ENCODE results near the gene CGB5.
A peak's percentile ranks its signal among the peaks of the same experiment; 100 is the strongest.
"Not testable (repeated sequence)": the region's sequence is repeated elsewhere in the genome, so short reads cannot be mapped to it uniquely, and the experiment has no call there.

The CGB5 gene

DNA sequence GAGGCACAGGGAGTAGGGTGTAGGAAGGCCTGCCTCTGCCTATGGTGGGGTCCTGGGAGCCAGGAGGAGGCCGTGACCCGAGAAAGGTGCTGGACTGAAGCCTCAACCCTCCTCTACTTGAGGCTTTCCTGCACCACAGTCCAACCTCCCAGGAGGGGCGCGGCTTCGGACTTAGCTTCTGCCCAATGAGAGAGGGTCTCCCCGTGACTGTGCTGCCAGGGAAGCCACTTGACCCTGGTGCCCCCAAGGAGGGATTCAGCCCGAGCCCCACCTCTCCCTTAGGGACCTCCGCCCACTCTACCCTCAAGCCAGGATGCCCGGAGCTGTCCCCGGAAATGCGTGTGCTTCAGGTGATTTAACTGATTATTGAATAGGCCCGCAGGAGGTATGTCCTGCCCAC is 5.4 kb downstream of the CGB5 start, which contains the start of gene CGB8:
TSS of gene CGB8 (minus strand) at position 101 of the 400 bp plus-strand sequence. CDS start 372 bp downstream, outside the sequence.
- not testable (repeated sequence) for H3K27me3 ChIP-seq (ENCODE audit: control insufficient read depth in 1 of 2, insufficient read depth in 2 of 2, low read length in 2 of 2); H3K36me3 ChIP-seq (ENCODE audit: insufficient read depth, low read length); H3K4me1 ChIP-seq (ENCODE audit: insufficient read depth, low read length); H3K27ac ChIP-seq (ENCODE audit: low read depth, low read length); H3K4me3 ChIP-seq (ENCODE audit: low read depth in 1 of 2, low read length in 2 of 2); H3K9ac ChIP-seq (ENCODE audit: low read length); H3K9me3 ChIP-seq (ENCODE audit: low read length)

DNA sequence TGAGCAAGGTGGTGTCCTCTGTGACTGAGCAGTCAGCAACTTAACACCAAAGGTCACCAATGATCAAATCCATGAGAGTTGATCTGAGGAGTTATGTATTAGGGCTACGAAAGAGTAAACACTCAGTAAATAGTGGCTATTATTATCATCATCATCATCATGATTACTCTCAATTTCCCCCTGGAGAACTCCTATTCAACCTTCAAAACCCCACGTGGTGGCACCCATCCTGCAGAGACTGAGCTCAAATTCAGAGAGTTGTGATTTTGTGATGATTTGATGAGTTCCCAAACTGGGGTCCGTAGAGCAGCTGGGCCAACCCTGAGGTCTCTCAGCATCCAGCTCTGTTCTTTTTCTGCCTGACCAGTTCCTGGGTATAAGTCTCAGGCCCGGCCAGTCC is 6.2 kb downstream of the CGB5 start:
- not testable (repeated sequence) for H3K27me3 ChIP-seq (ENCODE audit: control insufficient read depth in 1 of 2, insufficient read depth in 2 of 2, low read length in 2 of 2); H3K9me3 ChIP-seq (ENCODE audit: low read length); H3K27ac ChIP-seq (ENCODE audit: low read depth, low read length); H3K36me3 ChIP-seq (ENCODE audit: insufficient read depth, low read length); H3K4me3 ChIP-seq (ENCODE audit: low read depth in 1 of 2, low read length in 2 of 2); H3K9ac ChIP-seq (ENCODE audit: low read length); H3K4me1 ChIP-seq (ENCODE audit: insufficient read depth, low read length)

DNA sequence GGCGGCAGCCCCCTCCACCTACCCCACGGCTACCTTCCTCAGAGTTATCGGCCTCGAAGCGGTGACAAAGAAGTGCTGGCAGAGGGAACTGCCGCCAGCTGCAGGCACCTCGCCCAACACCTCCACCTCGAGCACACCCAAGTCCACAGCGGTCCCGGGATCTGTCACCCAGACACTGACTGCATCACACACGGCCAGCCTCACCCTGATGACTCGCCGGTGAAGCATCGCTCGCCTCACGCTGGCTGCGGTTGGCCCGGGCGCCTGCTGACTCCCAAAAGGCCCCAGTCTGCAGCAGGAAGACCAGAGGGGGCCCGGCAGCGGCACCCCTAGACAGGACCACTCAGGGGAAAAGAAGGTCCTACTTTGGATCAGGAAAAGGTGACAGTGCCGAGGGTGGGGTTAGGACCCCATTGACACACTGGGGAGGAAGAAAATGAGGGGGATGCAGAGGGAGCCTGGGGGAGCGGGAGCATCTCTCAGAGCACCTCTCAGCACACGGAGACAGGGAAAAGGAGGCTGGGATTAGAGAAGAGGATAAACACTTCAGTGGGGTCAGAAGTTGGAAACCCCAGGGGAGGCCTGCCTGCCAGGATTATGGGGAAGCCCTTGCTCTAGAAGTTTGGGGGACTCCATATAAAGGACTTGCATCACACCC is 6.9 kb downstream of the CGB5 start:
- not testable (repeated sequence) for H3K4me3 ChIP-seq (ENCODE audit: low read depth in 1 of 2, low read length in 2 of 2); H3K9ac ChIP-seq (ENCODE audit: low read length); H3K4me1 ChIP-seq (ENCODE audit: insufficient read depth, low read length); H3K9me3 ChIP-seq (ENCODE audit: low read length); H3K27me3 ChIP-seq (ENCODE audit: control insufficient read depth in 1 of 2, insufficient read depth in 2 of 2, low read length in 2 of 2); H3K36me3 ChIP-seq (ENCODE audit: insufficient read depth, low read length); H3K27ac ChIP-seq (ENCODE audit: low read depth, low read length)

DNA sequence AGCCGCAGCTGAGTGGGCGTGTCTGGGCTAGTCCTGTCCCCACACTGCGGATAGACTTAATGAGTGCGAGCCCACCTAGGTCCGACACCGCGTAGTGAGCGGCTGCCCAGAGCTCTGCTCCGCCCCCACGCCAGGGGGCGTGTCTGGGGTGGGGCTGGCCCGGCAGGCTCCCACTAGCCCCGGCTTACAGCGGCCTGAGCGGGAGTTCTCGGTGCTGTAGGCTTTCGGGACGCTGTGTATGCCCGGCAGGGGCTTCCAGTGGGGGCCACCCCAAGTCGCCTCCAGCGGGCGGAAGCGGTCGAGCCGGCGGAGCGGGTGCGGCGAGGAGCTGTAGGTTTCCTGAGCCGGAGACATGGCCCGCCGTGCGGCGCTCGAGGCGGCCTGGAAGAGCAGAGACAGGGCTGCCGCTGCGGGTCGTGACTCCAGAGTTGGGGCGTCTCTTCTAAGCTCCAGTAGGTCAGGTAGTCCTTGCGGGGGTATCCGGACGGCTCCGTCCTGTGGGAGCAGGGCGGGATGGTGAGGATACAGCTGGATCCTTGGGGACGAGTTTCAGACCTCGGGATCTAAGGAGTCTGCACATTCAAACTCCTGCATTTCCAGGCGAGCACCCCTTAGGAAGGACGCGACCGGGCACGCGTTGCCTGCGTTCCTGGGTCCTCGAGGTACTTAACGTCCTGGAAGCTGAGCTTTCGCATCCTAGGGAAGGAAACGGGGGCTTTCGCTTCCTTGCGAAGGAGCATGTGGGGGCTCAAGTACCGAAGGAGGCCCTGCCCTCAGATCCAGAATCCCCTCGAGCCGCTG is 12.7 kb downstream of the CGB5 start:
- no peaks in the 10 kb centered on the region for H3K36me3 ChIP-seq (ENCODE audit: insufficient read depth, low read length)
- peak overlapping the region; percentile 66 to 71 for H3K4me3 ChIP-seq (ENCODE audit: low read depth in 1 of 2, low read length in 2 of 2)
- no peak overlapping the region for H3K27ac ChIP-seq (ENCODE audit: low read depth, low read length)
- H3K9me3 ChIP-seq (ENCODE audit: low read length): no peaks in the 10 kb centered on the region
- H3K27me3 ChIP-seq (ENCODE audit: control insufficient read depth in 1 of 2, insufficient read depth in 2 of 2, low read length in 2 of 2): peaks cover 0 to 29% of the 10 kb centered on the region in 2 donors
- H3K9ac ChIP-seq (ENCODE audit: low read length): no peak overlapping the region
- peaks cover 8% of the 10 kb centered on the region for H3K4me1 ChIP-seq (ENCODE audit: insufficient read depth, low read length)

DNA sequence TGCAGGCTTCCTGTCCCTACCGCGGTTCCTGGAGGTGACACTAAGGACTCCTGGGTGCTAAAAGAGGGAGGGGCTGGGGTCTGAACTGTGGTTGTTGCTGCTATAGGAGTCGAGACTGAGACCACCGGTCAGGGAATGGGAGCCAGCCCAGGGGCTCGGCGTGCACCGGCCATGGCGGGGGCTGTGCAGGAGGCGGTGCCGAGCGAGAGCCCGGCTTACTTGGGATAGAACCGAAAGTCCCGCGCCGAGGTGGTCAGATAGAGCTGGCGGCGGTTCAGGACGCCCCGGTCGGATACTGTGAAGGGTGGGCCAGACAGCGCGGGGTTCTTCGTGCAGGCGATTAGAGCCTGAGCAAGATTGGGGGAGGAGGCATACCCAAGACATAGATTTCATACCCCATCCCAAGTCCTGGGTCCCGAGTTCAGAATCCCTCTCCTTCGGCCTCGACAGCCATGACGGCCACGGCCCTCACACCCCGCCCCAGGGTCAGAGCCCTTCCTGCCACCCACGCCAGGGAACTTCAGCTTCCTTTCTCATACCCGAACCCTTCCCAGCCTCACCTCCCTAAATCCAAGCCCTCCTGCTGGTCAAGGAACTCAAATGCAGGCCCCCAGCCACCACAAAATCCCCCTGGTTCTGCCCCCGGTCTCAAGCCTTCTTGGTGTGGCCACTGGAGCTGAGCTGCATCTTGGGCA is 13.4 kb downstream of the CGB5 start:
- H3K4me1 ChIP-seq (ENCODE audit: insufficient read depth, low read length); H3K9me3 ChIP-seq (ENCODE audit: low read length); H3K9ac ChIP-seq (ENCODE audit: low read length); H3K36me3 ChIP-seq (ENCODE audit: insufficient read depth, low read length); H3K27ac ChIP-seq (ENCODE audit: low read depth, low read length): not testable (repeated sequence)
- Histone ChIP-seq H3K27me3 (ENCODE audit: control insufficient read depth in 1 of 2, insufficient read depth in 2 of 2, low read length in 2 of 2) (peaks cover 0 to 36% of the 10 kb centered on the region in 2 donors), H3K4me3 (ENCODE audit: low read depth in 1 of 2, low read length in 2 of 2) (peak overlapping the region; percentile 42 to 66)

DNA sequence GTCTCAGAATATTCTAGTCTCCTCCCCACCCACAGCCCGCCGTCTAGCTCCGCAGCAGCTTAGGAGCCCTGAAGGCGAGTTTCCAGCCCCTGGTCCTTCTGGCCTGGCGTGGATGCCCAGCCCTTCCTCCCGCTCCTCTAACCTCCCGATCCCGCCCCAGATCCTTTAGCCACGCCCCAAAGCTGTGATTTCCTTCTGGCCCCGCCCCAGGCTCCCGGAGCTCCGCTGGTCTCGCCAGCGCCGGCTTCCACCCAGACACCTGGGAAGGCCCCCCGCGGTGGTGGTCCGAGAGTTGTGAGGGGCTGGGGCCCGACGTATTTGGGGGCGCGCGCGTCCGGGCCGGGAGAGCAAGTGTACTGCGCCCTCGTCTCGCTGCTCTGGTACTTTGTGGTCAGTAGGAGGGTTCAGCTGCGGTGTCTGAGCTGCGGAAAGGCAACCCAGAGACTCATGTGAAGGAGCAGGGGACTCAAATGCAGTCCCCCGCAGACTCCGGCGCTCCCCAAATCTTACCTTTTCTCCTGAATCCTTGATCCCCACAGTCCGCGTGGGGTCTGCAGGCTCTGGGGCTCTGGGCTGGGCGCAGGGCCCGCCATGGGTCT is 14.1 kb downstream of the CGB5 start, which contains the start of gene CGB7:
TSS of gene CGB7 (minus strand) at position 114 of the 599 bp plus-strand sequence. CDS start 2,374 bp downstream, outside the sequence.
- H3K27me3 ChIP-seq (ENCODE audit: control insufficient read depth in 1 of 2, insufficient read depth in 2 of 2, low read length in 2 of 2): peaks cover 0 to 40% of the 10 kb centered on the region in 2 donors
- no peaks in the 10 kb centered on the region for H3K36me3 ChIP-seq (ENCODE audit: insufficient read depth, low read length)
- no peak within 1 kb of the TSS for H3K9ac ChIP-seq (ENCODE audit: low read length)
- H3K9me3 ChIP-seq (ENCODE audit: low read length): no peaks in the 10 kb centered on the region
- no peak within 1 kb of the TSS for H3K27ac ChIP-seq (ENCODE audit: low read depth, low read length)
- H3K4me1 ChIP-seq (ENCODE audit: insufficient read depth, low read length): peaks cover 8% of the 10 kb centered on the region
- peak within 1 kb of the TSS; percentile 42 to 66 for H3K4me3 ChIP-seq (ENCODE audit: low read depth in 1 of 2, low read length in 2 of 2)

DNA sequence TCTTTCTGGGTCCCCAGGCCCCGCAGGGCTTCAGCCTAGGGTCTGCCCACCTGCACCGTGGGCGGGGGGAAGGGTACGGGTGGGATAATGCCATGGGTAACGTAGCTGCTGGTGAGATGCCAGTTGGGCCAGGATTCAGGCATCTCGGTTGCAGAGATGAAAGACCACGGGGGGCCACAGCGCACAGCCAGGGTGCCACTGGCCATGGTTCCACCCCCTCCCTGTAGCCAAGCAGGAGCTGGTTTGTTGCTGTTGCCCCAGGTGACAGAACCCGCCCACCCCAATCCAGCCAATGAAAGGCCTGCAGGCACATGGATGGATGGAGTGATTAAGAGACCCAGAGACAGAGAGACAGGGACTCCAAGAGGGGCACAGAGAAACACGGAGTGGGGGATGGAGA is 14.9 kb downstream of the CGB5 start:
- H3K4me3 ChIP-seq (ENCODE audit: low read depth in 1 of 2, low read length in 2 of 2): no peak overlapping the region
- peaks cover 0 to 41% of the 10 kb centered on the region in 2 donors for H3K27me3 ChIP-seq (ENCODE audit: control insufficient read depth in 1 of 2, insufficient read depth in 2 of 2, low read length in 2 of 2)
- no peak overlapping the region for H3K9ac ChIP-seq (ENCODE audit: low read length)
- no peaks in the 10 kb centered on the region for H3K9me3 ChIP-seq (ENCODE audit: low read length)
- no peaks in the 10 kb centered on the region for H3K36me3 ChIP-seq (ENCODE audit: insufficient read depth, low read length)
- H3K4me1 ChIP-seq (ENCODE audit: insufficient read depth, low read length): peaks cover 8% of the 10 kb centered on the region
- H3K27ac ChIP-seq (ENCODE audit: low read depth, low read length): no peak overlapping the region

DNA sequence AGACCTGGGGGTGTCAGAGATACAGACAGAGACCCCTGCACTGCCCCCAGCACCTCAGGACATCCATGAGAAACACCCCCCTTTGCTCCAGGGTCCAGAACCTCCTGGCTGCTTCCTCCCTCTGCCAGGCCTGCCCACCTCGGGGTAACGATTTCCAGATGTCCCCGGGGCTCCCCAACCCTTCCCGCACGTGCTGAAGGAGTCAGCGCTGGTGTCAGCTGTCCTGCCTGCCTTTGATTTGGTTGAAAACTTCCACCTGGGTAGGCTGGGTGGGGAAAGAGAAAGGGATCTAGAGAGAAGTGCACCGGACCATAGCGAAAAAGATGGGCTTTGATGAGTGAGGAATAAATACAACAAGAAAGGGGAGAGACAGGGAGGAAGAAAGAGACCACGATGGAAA is 15.4 kb downstream of the CGB5 start:
- H3K9ac ChIP-seq (ENCODE audit: low read length): no peak overlapping the region
- no peak overlapping the region for H3K27ac ChIP-seq (ENCODE audit: low read depth, low read length)
- peaks cover 8% of the 10 kb centered on the region for H3K4me1 ChIP-seq (ENCODE audit: insufficient read depth, low read length)
- no peaks in the 10 kb centered on the region for H3K36me3 ChIP-seq (ENCODE audit: insufficient read depth, low read length)
- no peak overlapping the region for H3K4me3 ChIP-seq (ENCODE audit: low read depth in 1 of 2, low read length in 2 of 2)
- H3K9me3 ChIP-seq (ENCODE audit: low read length): no peaks in the 10 kb centered on the region
- peaks cover 0 to 46% of the 10 kb centered on the region in 2 donors for H3K27me3 ChIP-seq (ENCODE audit: control insufficient read depth in 1 of 2, insufficient read depth in 2 of 2, low read length in 2 of 2)

DNA sequence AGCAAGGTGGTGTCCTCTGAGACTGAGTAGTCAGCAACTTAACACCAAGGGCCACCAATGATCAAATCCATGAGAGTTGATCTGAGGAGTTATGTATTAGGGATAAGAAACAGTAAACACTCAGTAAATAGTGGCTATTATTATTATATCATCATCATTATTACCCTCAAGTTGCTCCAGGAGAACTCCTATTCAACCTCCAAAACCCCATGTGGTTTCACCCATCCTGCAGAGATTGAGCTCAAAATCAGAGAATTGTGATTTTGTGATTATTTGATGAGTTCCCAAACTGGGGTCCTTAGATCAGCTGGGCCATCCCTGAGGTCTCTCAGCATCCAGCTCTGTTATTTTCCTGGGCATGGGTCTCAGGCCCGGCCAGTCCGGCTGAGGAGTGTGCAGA is 17.4 kb downstream of the CGB5 start:
- H3K9me3 ChIP-seq (ENCODE audit: low read length): no peaks in the 10 kb centered on the region
- peaks cover 6 to 59% of the 10 kb centered on the region in 2 donors for H3K27me3 ChIP-seq (ENCODE audit: control insufficient read depth in 1 of 2, insufficient read depth in 2 of 2, low read length in 2 of 2)
- no peak overlapping the region for H3K4me3 ChIP-seq (ENCODE audit: low read depth in 1 of 2, low read length in 2 of 2)
- H3K9ac ChIP-seq (ENCODE audit: low read length): no peak overlapping the region
- no peak overlapping the region for H3K27ac ChIP-seq (ENCODE audit: low read depth, low read length)
- H3K4me1 ChIP-seq (ENCODE audit: insufficient read depth, low read length): peaks cover 8% of the 10 kb centered on the region
- no peaks in the 10 kb centered on the region for H3K36me3 ChIP-seq (ENCODE audit: insufficient read depth, low read length)

DNA sequence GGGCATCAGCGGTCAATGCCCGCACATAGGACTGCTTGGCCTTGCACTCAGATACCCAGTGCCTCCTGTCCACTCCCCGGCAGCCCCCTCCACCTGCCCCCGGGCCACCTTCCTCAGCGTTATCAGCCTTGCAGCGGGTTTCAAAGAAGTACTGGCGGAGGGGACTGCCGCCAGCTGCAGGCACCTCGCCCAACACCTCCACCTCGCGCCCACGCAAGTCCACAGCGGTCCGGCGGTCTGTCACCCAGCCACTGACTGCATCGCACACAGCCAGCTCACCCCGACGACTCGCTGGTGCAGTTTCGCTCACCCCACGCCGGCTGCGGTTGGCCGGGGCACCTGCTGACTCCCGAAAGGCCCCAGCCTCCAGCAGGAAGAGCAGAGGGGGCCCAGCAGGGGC is 17.8 kb downstream of the CGB5 start:
- Histone ChIP-seq H3K4me1 (ENCODE audit: insufficient read depth, low read length) (peaks cover 8% of the 10 kb centered on the region), H3K27ac (ENCODE audit: low read depth, low read length) (no peak overlapping the region), H3K9ac (ENCODE audit: low read length) (no peak overlapping the region), H3K9me3 (ENCODE audit: low read length) (no peaks in the 10 kb centered on the region), H3K4me3 (ENCODE audit: low read depth in 1 of 2, low read length in 2 of 2) (no peak overlapping the region), H3K36me3 (ENCODE audit: insufficient read depth, low read length) (no peaks in the 10 kb centered on the region), H3K27me3 (ENCODE audit: control insufficient read depth in 1 of 2, insufficient read depth in 2 of 2, low read length in 2 of 2) (peaks cover 6 to 61% of the 10 kb centered on the region in 2 donors)

DNA sequence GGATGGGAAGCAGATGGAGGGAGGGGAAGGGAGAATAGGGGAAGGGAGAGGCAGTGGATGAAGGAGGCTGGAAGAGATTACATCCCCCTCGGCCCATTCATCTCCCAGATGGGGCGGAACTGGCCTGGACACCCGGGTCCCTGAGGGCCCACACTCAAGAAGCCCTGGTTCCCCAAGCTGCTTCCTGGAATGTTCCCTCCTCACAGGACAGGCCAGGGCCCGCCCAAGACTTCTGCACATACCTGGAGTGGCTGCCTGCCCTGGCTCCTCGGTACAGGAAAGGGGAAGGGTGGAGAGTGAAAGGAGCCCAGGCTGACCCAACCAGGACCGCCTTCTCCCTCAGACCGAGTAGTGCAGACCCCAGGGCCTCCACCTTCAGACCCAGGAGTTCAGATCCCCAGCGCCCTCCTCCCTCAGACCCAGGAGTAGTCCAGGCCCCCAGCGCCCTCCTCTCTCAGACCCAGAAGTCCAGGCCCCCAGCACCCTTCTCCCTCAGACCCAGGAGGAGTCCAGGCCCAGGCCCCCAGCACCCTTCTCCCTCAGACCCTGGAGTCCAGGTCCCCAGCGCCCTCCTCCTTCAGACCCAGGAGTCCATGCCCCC is 20.5 kb downstream of the CGB5 start:
- Histone ChIP-seq H3K4me3 (ENCODE audit: low read depth in 1 of 2, low read length in 2 of 2) (no peak overlapping the region), H3K27me3 (ENCODE audit: control insufficient read depth in 1 of 2, insufficient read depth in 2 of 2, low read length in 2 of 2) (peaks cover 6 to 50% of the 10 kb centered on the region in 2 donors), H3K9me3 (ENCODE audit: low read length) (no peaks in the 10 kb centered on the region)

More for the DNA sequence above, 20.5 kb downstream of the CGB5 start:
- Histone ChIP-seq H3K36me3 (ENCODE audit: insufficient read depth, low read length) (no peaks in the 10 kb centered on the region), H3K4me1 (ENCODE audit: insufficient read depth, low read length) (no peaks in the 10 kb centered on the region), H3K9ac (ENCODE audit: low read length) (no peak overlapping the region), H3K27ac (ENCODE audit: low read depth, low read length) (no peak overlapping the region)
